ENCODE data around the gene BTBD7. TPM values are rescaled to one million over a fixed set of nuclear protein-coding genes. Genes with fewer than 3 reads are reported as not detected.

Gene BTBD7
- total and polyA plus RNA-seq, 2 experiments from 2014 or later, result 24.4 to 32.8 TPM

GRCh38 chr14:93326196-93326595 is 6.6 kb downstream of the BTBD7 start (continued):
- TF ChIP-seq ZNF462 (CRISPR knock-in tag; IDR thresholded peaks at IDR 0.05), result no peak

- no peaks in the 10 kb centered on the region for H3K9me3 Mint-ChIP-seq
- no peaks in the 10 kb centered on the region; the same call in 1 of the 2 replicates for H3K36me3 ChIP-seq (ENCODE audit: insufficient read depth)
- H3K27ac ChIP-seq (ENCODE audit: low read depth), result no peak overlapping the region
- H3K4me1 Mint-ChIP-seq, result peaks cover 19% of the 10 kb centered on the region
- H3K4me2 ChIP-seq, result no peak overlapping the region
- no peak overlapping the region for H2AFZ ChIP-seq
- H3K27me3 ChIP-seq (ENCODE audit: insufficient read depth), result no peaks in the 10 kb centered on the region
- H4K20me1 ChIP-seq (replicated peaks; ENCODE audit: insufficient read depth), result peaks cover 19% of the 10 kb centered on the region; the same call in 1 of the 2 replicates
- ATAC-seq (no peak), DNase-seq (ENCODE audit: low spot score) (no peak)
- H3K27ac Mint-ChIP-seq, result 0 out of 2 replicates have a peak overlapping the region, but pooled peaks have one; percentile 13
- TF ChIP-seq ETS1 (IDR thresholded peaks at IDR 0.05) (no peak), ZNF331 (CRISPR knock-in tag; IDR thresholded peaks at IDR 0.05; ENCODE audit: low read depth) (no peak), JUNB (IDR thresholded peaks at IDR 0.05; ENCODE audit: unreplicated experiment) (no peak), REST (IDR thresholded peaks at IDR 0.05; ENCODE audit: unreplicated experiment) (no peak), STAT1 (IDR thresholded peaks at IDR 0.05; ENCODE audit: unreplicated experiment) (no peak), CREB1 (CRISPR knock-in tag; IDR thresholded peaks at IDR 0.05; ENCODE audit: low read depth) (no peak), CTCF (conservative IDR thresholded peaks at IDR 0.05; ENCODE audit: low read depth in 2 of 2) (no peak), EZH2 (IDR thresholded peaks at IDR 0.05; ENCODE audit: low read depth, unreplicated experiment) (no peak), EZH2phosphoT487 (IDR thresholded peaks at IDR 0.05; ENCODE audit: unreplicated experiment) (no peak)
- no peaks in the 10 kb centered on the region for H3F3A ChIP-seq (replicated peaks; ENCODE audit: low read depth)
- no peaks in the 10 kb centered on the region; the same call in 2 of the 3 replicates for H3K36me3 Mint-ChIP-seq (ENCODE audit: low read depth)
- H3K79me2 ChIP-seq (replicated peaks; ENCODE audit: insufficient read depth), result peaks cover 100% of the 10 kb centered on the region
- no peak overlapping the region for H3K4me3 ChIP-seq
- no peaks in the 10 kb centered on the region for H3K9me2 ChIP-seq (ENCODE audit: insufficient read depth)
- no peak overlapping the region for H3K4me3 Mint-ChIP-seq
- H3K4me1 ChIP-seq (ENCODE audit: insufficient read depth), result peaks cover 10% of the 10 kb centered on the region
- peaks cover 4% of the 10 kb centered on the region for H3K27me3 Mint-ChIP-seq (ENCODE audit: insufficient read depth, low read depth, poor library complexity)
These were observed 9.1 kb downstream of the BTBD7 start for GRCh38 chr14:93323600-93324174.

All from GM23338 (cell line).